Muscle layer of colon (tissue), 2 donors: ENCODE results near the gene CARD9.

Experiments used
- H3K27ac ChIP-seq: one replicate; pipeline ENCODE4 v1.7.0; 2013; ENCODE audit warnings: low read depth, mild to moderate bottlenecking, low read length, moderate library complexity
- H3K27me3 ChIP-seq, 2 donors: one replicate each; pipeline ENCODE4 v1.7.0; 2013; ENCODE audit warnings: low read length in 2 of 2, mild to moderate bottlenecking in 2 of 2; ENCODE audit not compliant: insufficient read depth in 2 of 2, control insufficient read depth in 1 of 2
- H3K36me3 ChIP-seq: one replicate; pipeline ENCODE4 v1.7.0; 2013; ENCODE audit warnings: mild to moderate bottlenecking, low read length; ENCODE audit not compliant: insufficient read depth
- H3K4me1 ChIP-seq: one replicate; pipeline ENCODE4 v1.7.0; 2013; ENCODE audit warnings: mild to moderate bottlenecking, low read length; ENCODE audit not compliant: insufficient read depth
- H3K4me3 ChIP-seq, 2 donors: one replicate each; pipeline ENCODE4 v1.7.0; 2013; ENCODE audit warnings: low read length in 2 of 2, low read depth in 1 of 2, mild to moderate bottlenecking in 1 of 2, moderate library complexity in 1 of 2
- H3K9ac ChIP-seq: one replicate; pipeline ENCODE4 v1.7.0; 2013; ENCODE audit warnings: low read length
- H3K9me3 ChIP-seq: one replicate; pipeline ENCODE4 v1.7.0; 2013; ENCODE audit warnings: mild to moderate bottlenecking, low read length
- donor health status: abdominal sarcoma.
- donor health status: Adenocarcinoma of cecum.

Gene CARD9

DNA sequence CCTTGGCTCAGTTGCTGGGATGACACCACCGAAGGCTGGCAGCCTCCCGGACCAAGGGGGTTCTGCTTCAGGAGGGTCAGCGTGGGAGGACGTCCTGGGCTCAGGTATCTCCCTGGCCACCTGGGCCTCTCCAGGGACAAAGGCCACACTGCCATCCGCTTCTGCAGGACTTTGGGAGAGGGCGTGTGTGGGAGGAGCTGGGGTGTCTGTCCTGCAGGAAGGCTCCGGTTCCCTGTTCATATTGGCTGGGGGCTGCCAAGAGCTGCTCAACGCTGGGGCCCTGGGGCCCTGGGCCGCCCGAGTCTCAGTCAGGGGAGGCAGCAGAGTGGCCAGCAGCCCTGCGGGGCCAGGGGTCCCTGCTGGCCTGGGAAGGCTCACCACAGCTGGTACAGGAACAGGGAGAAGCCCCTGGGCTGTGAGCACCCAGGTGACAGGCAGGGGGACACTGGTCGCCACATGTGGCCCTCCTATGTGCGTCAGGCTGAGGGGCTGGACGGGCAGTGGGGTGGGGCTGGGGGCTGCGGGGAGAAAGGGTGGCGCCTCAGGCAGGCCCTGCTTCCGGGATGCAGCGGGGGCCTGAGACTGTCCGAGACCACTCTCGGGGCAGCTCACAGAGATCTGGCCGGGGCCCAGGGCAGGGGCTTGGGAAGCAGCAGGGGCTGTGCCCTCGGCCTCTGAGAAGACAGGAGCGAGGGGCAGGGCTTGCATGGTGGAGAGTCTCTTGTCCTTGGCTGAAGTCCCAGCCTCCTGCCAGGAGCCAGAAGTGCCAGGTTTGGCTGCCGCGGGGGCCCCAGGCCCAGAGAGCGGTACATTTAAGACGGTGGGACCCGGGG, 4.9 kb upstream of the CARD9 start:
- Histone ChIP-seq H3K27ac (no peak overlapping the region), H3K9ac (no peak overlapping the region), H3K4me3 (no peak overlapping the region), H3K27me3 (no peaks in the 10 kb centered on the region), H3K9me3 (no peaks in the 10 kb centered on the region), H3K4me1 (no peaks in the 10 kb centered on the region), H3K36me3 (peaks cover 7% of the 10 kb centered on the region)

DNA sequence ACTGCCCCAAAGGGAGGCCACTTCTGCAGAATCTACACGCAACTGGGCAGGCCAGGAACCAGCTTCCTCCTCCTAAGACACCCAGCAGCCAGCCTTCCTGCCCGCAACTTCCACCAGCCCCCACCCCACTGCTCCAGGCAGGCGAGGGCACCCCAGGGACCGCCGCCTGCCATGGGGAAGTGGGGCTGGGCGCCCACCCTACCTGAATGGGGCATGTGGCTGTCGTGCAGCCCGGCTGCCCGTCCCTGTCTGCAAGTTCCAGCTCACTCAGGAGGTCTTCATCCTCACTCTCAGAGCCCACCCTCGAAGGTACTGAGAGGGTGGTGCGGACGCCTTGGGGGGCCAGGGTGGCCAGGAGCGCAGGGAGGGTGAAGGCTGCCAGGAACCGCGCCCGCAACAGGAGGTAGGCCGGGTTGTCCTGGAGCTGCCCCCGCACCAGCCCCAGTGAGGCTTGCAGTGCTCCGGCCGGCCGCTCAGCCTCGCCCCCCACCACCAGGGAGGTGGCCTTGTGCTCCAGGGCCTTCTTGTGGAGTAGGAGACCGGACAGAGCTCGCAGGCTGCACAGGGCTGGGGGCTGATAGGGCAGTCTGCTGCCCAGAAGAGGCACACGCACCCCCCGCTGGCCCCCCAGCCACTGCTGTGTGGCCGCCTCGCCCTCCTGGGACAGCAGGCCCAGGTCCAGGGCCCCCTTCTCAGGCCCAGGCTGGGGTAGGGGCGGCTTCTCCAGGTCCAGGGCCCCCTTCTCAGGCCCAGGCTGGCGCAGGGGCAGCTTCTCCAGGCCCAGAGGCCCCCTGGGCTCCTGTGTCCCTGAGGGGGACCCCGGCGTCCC, 4.1 kb upstream of the CARD9 start:
- H3K4me1 ChIP-seq = no peaks in the 10 kb centered on the region
- no peak overlapping the region for H3K27ac ChIP-seq
- H3K9ac ChIP-seq = no peak overlapping the region
- peaks cover 7% of the 10 kb centered on the region for H3K36me3 ChIP-seq
- H3K27me3 ChIP-seq = no peaks in the 10 kb centered on the region
- no peak overlapping the region for H3K4me3 ChIP-seq
- H3K9me3 ChIP-seq = no peaks in the 10 kb centered on the region

- Histone ChIP-seq H3K4me1 (no peaks in the 10 kb centered on the region), H3K9ac (no peak overlapping the region), H3K36me3 (peaks cover 7% of the 10 kb centered on the region), H3K9me3 (no peaks in the 10 kb centered on the region), H3K27me3 (no peaks in the 10 kb centered on the region), H3K4me3 (no peak overlapping the region), H3K27ac (no peak overlapping the region)
These were observed 3.0 kb upstream of the CARD9 start for GRCh38 chr9:136376457-136376856.

GRCh38 chr9:136375096-136375495, 1.6 kb upstream of the CARD9 start:
- H3K4me1 ChIP-seq = no peaks in the 10 kb centered on the region
- no peaks in the 10 kb centered on the region for H3K36me3 ChIP-seq
- H3K4me3 ChIP-seq = no peak overlapping the region
- no peaks in the 10 kb centered on the region for H3K9me3 ChIP-seq
- H3K27me3 ChIP-seq = no peaks in the 10 kb centered on the region
- H3K9ac ChIP-seq = no peak overlapping the region
- no peak overlapping the region for H3K27ac ChIP-seq

DNA sequence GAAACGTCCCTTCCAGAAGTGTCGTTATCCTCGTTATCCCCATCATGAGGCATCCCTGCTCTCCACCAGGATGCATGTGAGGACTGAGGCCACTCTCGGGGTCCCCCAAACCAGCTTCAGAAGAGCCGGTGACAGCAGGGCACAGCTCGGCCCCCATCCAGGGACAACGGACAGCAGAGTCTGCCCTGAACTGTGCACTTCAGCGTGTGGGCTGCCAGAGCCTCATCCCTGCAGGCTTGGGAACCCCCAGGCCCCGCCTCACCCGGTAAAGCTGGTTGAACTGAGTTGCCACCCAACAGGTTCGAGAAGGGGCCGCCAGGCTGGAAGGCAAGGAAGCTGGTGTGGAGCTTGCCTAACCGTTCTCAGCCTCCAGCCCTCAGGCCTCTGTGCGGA, 710 bp upstream of the CARD9 start:
- Histone ChIP-seq H3K27ac (no peak overlapping the region), H3K27me3 (no peaks in the 10 kb centered on the region), H3K36me3 (no peaks in the 10 kb centered on the region), H3K9ac (no peak overlapping the region), H3K4me3 (no peak overlapping the region), H3K9me3 (no peaks in the 10 kb centered on the region), H3K4me1 (no peaks in the 10 kb centered on the region)

DNA sequence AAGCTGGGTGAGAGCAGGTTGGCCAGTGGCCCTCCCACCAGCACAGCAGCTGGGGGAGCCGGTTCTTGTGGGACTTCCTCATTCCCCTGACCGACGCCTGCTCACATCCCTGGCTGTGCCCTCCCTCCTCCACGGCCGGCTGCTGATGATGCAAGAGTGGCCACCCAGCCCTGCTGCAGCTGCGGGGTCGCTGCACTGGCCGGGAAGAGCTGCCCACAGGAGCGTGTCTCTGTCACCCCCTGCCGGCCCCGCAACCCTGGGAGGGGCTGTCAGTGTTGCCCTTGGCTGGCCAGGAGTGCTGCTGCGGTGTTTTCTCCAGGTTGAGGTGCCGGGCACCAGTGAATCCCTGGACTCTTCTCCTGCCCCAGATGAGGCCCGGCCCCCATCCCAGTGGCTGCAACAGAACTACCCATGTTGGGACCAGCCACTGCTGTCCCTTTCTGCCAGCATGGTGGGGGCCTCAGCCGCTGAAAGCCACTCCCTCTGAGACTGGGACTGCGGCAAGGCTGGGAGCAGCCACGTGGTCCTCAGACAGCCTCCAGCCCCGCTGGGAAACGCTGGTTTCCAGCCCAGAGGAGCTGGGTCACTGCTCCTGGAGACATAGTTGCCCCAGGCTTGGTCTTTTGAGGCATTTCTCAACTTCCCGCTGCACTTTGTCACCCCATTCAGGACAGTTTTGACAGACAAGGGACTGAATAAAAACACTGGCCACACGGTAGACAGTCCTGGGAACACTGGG, 739 bp downstream of the CARD9 start:
- Histone ChIP-seq H3K27ac (no peak overlapping the region), H3K36me3 (no peaks in the 10 kb centered on the region), H3K9ac (no peak overlapping the region), H3K27me3 (no peaks in the 10 kb centered on the region), H3K9me3 (no peaks in the 10 kb centered on the region), H3K4me3 (no peak overlapping the region), H3K4me1 (no peaks in the 10 kb centered on the region)

GRCh38 chr9:136372006-136372405, 1.5 kb downstream of the CARD9 start:
- no peaks in the 10 kb centered on the region for H3K36me3 ChIP-seq
- H3K9ac ChIP-seq = no peak overlapping the region

DNA sequence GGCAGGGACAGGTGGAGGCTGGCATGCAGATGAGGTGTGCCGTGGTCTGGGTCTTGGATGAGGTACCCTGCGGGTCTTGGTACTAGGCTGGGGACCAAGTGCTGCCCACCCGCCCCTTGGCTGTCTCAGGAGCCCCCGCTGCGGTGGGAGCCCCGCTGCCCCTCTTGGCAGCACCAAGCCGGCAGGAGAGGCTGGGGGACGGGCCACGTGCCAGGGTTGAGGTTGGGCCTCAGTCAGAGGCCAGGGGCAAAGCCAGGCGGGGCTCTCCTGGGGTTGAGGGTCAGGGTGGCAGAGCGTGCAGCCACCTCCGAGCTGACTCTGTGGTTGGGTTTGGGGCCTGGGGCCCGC, 2.0 kb downstream of the CARD9 start:
- Histone ChIP-seq H3K9me3 (no peaks in the 10 kb centered on the region), H3K36me3 (no peaks in the 10 kb centered on the region), H3K9ac (no peak overlapping the region), H3K4me1 (no peaks in the 10 kb centered on the region), H3K27ac (no peak overlapping the region), H3K27me3 (no peaks in the 10 kb centered on the region), H3K4me3 (no peak overlapping the region)

More at GRCh38 chr9:136372006-136372405, 1.5 kb downstream of the CARD9 start:
- H3K9me3 ChIP-seq = no peaks in the 10 kb centered on the region
- H3K4me3 ChIP-seq = no peak overlapping the region
- no peaks in the 10 kb centered on the region for H3K4me1 ChIP-seq
- no peaks in the 10 kb centered on the region for H3K27me3 ChIP-seq
- no peak overlapping the region for H3K27ac ChIP-seq

DNA sequence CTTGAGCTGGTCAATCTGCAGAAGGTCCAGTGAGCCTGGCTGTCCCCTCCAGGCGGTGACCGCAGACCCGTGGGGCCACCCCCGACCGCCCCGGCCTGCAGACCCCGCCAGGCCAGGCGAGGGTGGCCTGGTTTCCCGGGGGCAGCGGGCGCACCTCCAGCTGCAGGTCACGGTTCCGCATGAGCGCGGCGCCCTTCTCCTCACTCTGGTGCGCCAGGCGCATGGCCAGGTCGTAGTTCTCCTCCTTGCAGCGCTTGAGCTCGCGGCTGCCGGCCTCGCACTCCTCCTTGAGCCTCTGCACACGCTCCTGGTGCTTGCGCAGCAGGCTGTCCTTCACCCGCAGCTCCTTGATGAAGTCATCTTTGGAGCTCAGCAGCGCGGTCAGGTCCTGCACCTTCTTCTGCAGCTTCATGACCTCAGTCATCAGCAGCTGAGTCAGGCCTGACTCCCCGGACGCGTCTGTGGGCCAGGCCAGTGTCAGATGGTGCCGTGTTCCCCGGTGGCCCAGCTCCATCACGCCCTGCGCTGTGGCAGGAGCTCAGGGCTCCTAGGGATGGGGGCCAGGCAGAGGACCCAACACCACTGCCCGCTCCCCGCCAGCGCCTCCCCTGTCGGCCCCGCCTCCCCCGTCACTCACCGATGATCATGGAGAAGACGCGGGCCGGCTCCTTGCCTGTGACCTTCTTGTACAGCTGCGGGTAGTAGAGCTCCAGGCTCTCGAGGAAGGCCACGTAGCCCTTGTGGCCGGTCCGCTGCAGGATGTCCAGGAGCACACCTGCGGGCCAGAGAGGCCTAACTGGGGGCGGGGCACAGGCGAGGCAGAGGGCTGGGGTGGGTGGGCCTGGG, 2.6 kb downstream of the CARD9 start:
- no peak overlapping the region for H3K9ac ChIP-seq
- no peaks in the 10 kb centered on the region for H3K36me3 ChIP-seq
- H3K9me3 ChIP-seq = no peaks in the 10 kb centered on the region
- H3K4me1 ChIP-seq = no peaks in the 10 kb centered on the region
- no peak overlapping the region for H3K4me3 ChIP-seq
- no peaks in the 10 kb centered on the region for H3K27me3 ChIP-seq
- no peak overlapping the region for H3K27ac ChIP-seq

- no peak overlapping the region for H3K4me3 ChIP-seq
- H3K27ac ChIP-seq = no peak overlapping the region
- no peak overlapping the region for H3K9ac ChIP-seq
- no peaks in the 10 kb centered on the region for H3K4me1 ChIP-seq
- no peaks in the 10 kb centered on the region for H3K36me3 ChIP-seq
- H3K27me3 ChIP-seq = no peaks in the 10 kb centered on the region
- H3K9me3 ChIP-seq = no peaks in the 10 kb centered on the region
These were observed 3.4 kb downstream of the CARD9 start for GRCh38 chr9:136370037-136370436.

DNA sequence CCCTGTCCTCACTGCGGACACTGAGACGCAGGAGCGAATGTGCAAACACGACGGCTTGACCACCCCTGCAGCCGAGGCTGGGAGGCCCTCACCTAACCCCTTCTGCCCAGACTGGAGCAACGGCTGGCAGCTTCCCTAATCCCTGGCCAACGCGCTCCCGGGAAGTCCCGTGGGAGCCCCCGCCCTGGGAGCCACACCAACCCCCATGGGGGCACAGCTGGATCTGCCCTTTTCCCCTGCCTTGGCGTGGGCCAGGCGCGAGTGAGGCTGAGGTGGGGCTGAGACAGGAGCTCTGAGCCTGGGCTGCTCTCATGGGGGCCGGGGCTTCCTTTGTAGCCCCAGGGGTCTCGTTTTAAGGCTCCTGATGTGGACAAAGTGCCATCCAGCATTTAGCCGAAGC, 5.3 kb downstream of the CARD9 start:
- Histone ChIP-seq H3K27ac (no peak overlapping the region), H3K36me3 (no peaks in the 10 kb centered on the region), H3K9ac (no peak overlapping the region), H3K4me1 (peaks cover 9% of the 10 kb centered on the region), H3K27me3 (no peaks in the 10 kb centered on the region), H3K4me3 (no peak overlapping the region), H3K9me3 (no peaks in the 10 kb centered on the region)
